Large intestine (tissue), 3 donors: ENCODE measurements around the gene C1QTNF4. TPM values are rescaled to one million over a fixed set of nuclear protein-coding genes. Genes with fewer than 3 reads are reported as not detected.

Experiments used
- DNase-seq, 2 donors: peaks; one replicate each; pipeline versions ENCODE4 v3.0.0 to v3.0.0-alpha.2; 2013
- H3K27ac ChIP-seq: one replicate; pipeline ENCODE4 v1.5.1; 2013; ENCODE audit warnings: low read length
- H3K27me3 ChIP-seq: 2 replicates; pipeline ENCODE4 v1.6.1; 2013; ENCODE audit warnings: low read length; ENCODE audit not compliant: control insufficient read depth, insufficient read depth
- H3K36me3 ChIP-seq: 2 replicates; pipeline ENCODE4 v1.6.1; 2013; ENCODE audit warnings: low read length; ENCODE audit not compliant: control insufficient read depth, insufficient read depth
- H3K4me1 ChIP-seq: one replicate; pipeline ENCODE4 v1.6.1; 2013; ENCODE audit warnings: low read length; ENCODE audit not compliant: control insufficient read depth, insufficient read depth
- H3K4me3 ChIP-seq: one replicate; pipeline ENCODE4 v1.5.1; 2013; ENCODE audit warnings: low read length
- H3K9me3 ChIP-seq: one replicate; pipeline ENCODE4 v1.6.1; 2013; ENCODE audit warnings: mild to moderate bottlenecking, low read depth, low read length, moderate library complexity; ENCODE audit not compliant: control insufficient read depth
- WGBS: methylation state at CpG from one replicate; pipeline ENCODE4 v1.1.5; 2013; ENCODE audit warnings: low lambda C conversion rate; ENCODE audit not compliant: insufficient coverage; 5-methylcytosine and 5-hydroxymethylcytosine counted together
- polyA plus RNA-seq: library from polyadenylated mRNA; unstranded; fragments of 120-200 nt; gene quantifications from one replicate; pipeline ENCODE4 v1.2.1, GENCODE V29; 2013

C1QTNF4 gene
- polyA plus RNA-seq, 1 donor: 3.7 TPM

- peaks cover 51% of the 10 kb centered on the region for H3K27me3 ChIP-seq
Measured at GRCh38 chr11:47595029-47595428, 818 bp upstream of the C1QTNF4 start.

GRCh38 chr11:47593492-47593933, 698 bp downstream of the C1QTNF4 start:
- no peak overlapping the region for H3K27ac ChIP-seq
- no peak for DNase-seq
- H3K36me3 ChIP-seq: no peaks in the 10 kb centered on the region
- H3K9me3 ChIP-seq: peaks cover 8% of the 10 kb centered on the region
- peak overlapping the region; percentile 18 for H3K4me3 ChIP-seq
- peaks cover 51% of the 10 kb centered on the region for H3K27me3 ChIP-seq
- whole genome bisulfite sequencing: no CpG with 5 or more reads among the region's 6 CpGs
- peaks cover 6% of the 10 kb centered on the region for H3K4me1 ChIP-seq

More at GRCh38 chr11:47595029-47595428, 818 bp upstream of the C1QTNF4 start:
- no peak overlapping the region for H3K4me3 ChIP-seq
- no peak overlapping the region for H3K27ac ChIP-seq
- no CpG with 5 or more reads among the region's 7 CpGs for WGBS
- H3K9me3 ChIP-seq: peaks cover 8% of the 10 kb centered on the region
- H3K36me3 ChIP-seq: no peaks in the 10 kb centered on the region
- DNase-seq: no peak
- H3K4me1 ChIP-seq: peaks cover 4% of the 10 kb centered on the region

GRCh38 chr11:47592970-47593369, 1.2 kb downstream of the C1QTNF4 start:
- Histone ChIP-seq H3K27ac (no peak overlapping the region), H3K27me3 (peaks cover 51% of the 10 kb centered on the region), H3K9me3 (peaks cover 8% of the 10 kb centered on the region), H3K4me3 (no peak overlapping the region), H3K4me1 (peaks cover 10% of the 10 kb centered on the region), H3K36me3 (no peaks in the 10 kb centered on the region)
- DNase-seq: no peak
- no CpG with 5 or more reads among the region's 2 CpGs for WGBS

- no peak for DNase-seq
- H3K9me3 ChIP-seq: peaks cover 8% of the 10 kb centered on the region
- no peak overlapping the region for H3K4me3 ChIP-seq
- no peaks in the 10 kb centered on the region for H3K36me3 ChIP-seq
- H3K4me1 ChIP-seq: peaks cover 17% of the 10 kb centered on the region
- H3K27me3 ChIP-seq: peaks cover 51% of the 10 kb centered on the region
- no CpG with 5 or more reads among the region's 4 CpGs for WGBS
- no peak overlapping the region for H3K27ac ChIP-seq
Measured at GRCh38 chr11:47592251-47592650, 2.0 kb downstream of the C1QTNF4 start.

- no peak for DNase-seq
- no peaks in the 10 kb centered on the region for H3K36me3 ChIP-seq
- H3K27me3 ChIP-seq: peaks cover 51% of the 10 kb centered on the region
- no CpG with 5 or more reads among the region's 7 CpGs for WGBS
- no peak overlapping the region for H3K4me3 ChIP-seq
- H3K27ac ChIP-seq: no peak overlapping the region
- peaks cover 20% of the 10 kb centered on the region for H3K4me1 ChIP-seq
- H3K9me3 ChIP-seq: peaks cover 8% of the 10 kb centered on the region
Measured at GRCh38 chr11:47591764-47592163, 2.4 kb downstream of the C1QTNF4 start.

GRCh38 chr11:47589977-47590861, 4.0 kb downstream of the C1QTNF4 start:
- Histone ChIP-seq H3K27me3 (peaks cover 42% of the 10 kb centered on the region), H3K36me3 (peaks cover under 1% of the 10 kb centered on the region), H3K27ac (no peak overlapping the region), H3K4me3 (peak overlapping the region; percentile 49), H3K4me1 (peaks cover 20% of the 10 kb centered on the region), H3K9me3 (peaks cover 8% of the 10 kb centered on the region)
- DNase-seq: peak; percentile 33 to 74
- WGBS: no CpG with 5 or more reads among the region's 122 CpGs

- peaks cover 8% of the 10 kb centered on the region for H3K9me3 ChIP-seq
- WGBS: no CpG with 5 or more reads among the region's 51 CpGs
- peak overlapping the region; percentile 49 for H3K4me3 ChIP-seq
- H3K27ac ChIP-seq: no peak overlapping the region
- peaks cover 20% of the 10 kb centered on the region for H3K4me1 ChIP-seq
- DNase-seq: no peak
- H3K27me3 ChIP-seq: peaks cover 36% of the 10 kb centered on the region
- H3K36me3 ChIP-seq: peaks cover 5% of the 10 kb centered on the region
Measured at GRCh38 chr11:47589584-47589976, 4.6 kb downstream of the C1QTNF4 start.

DNA sequence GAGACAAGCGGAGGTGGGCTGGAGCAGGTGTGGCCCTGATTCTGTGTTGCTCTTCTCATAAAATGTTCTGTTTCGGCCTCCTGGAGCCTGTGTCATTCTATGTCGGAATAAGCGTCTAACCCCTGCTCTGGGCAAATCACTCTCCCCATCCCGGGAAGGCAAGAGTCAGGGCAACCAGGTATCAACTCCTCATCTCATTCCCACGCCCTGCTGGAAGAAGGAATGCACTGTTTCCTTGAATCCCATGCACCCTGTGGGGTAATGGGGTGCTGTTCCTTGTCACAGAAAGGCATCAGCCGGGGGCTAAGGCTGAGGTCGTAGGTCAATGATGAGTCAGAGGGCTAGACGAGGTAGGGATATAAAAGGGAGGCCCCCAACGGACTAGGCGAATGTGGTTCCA, 5.1 kb downstream of the C1QTNF4 start:
- H3K4me1 ChIP-seq: peaks cover 20% of the 10 kb centered on the region
- peaks cover 5% of the 10 kb centered on the region for H3K9me3 ChIP-seq
- DNase-seq: no peak
- peaks cover 10% of the 10 kb centered on the region for H3K36me3 ChIP-seq
- no CpG with 5 or more reads among the region's 11 CpGs for WGBS
- H3K27me3 ChIP-seq: peaks cover 31% of the 10 kb centered on the region
- peak overlapping the region; percentile 49 for H3K4me3 ChIP-seq
- H3K27ac ChIP-seq: no peak overlapping the region

DNA sequence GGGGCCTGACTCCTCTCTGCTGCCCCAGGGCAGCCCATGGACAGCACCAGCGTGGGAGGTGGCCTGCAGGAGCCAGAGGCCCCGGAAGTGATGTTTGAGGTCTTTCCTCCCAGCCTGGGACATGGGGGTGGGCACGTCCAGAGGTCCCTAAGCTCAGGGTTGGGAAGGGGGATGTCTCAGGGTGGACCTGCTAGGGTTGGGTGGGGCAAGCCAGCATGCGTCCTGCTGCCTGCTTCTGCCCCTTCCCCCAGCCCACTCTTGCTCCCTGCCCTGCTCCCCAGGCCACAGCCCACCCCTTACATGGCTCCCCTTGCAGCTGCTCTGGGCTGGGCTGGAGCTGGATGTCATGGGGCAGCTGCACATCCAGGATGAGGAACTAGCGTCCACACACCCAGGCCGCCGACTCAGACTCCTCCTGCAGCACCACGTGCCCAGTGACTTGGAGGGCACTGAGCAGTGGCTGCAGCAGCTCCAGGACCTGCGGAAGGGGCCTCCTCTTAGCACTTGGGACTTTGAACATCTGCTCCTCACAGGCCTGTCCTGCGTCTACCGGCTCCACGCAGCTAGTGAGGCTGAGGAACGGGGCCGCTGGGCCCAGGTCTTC, 6.4 kb downstream of the C1QTNF4 start:
- no peak overlapping the region for H3K4me3 ChIP-seq
- peak overlapping the region; percentile 64 for H3K27ac ChIP-seq
- H3K27me3 ChIP-seq: peaks cover 18% of the 10 kb centered on the region
- peaks cover 17% of the 10 kb centered on the region for H3K4me1 ChIP-seq
- no CpG with 5 or more reads among the region's 14 CpGs for WGBS
- DNase-seq: peak; percentile 85 to 90
- H3K9me3 ChIP-seq: peaks cover 5% of the 10 kb centered on the region
- peaks cover 23% of the 10 kb centered on the region for H3K36me3 ChIP-seq

- no peak for DNase-seq
- Histone ChIP-seq H3K27me3 (peaks cover 12% of the 10 kb centered on the region), H3K4me3 (no peak overlapping the region), H3K9me3 (peaks cover 5% of the 10 kb centered on the region), H3K4me1 (peaks cover 17% of the 10 kb centered on the region), H3K27ac (peak overlapping the region; percentile 60), H3K36me3 (peaks cover 29% of the 10 kb centered on the region)
- no CpG with 5 or more reads among the region's 6 CpGs for WGBS
Measured at GRCh38 chr11:47587039-47587716, 7.0 kb downstream of the C1QTNF4 start.
